AG10803 (cell line): ENCODE results near the gene ASB2.

ENCODE experiments used
- DNase-seq: peaks from one replicate; pipeline ENCODE4 v3.0.0; 2010; ENCODE audit warnings: low read depth
- H3K4me3 ChIP-seq: 2 replicates; pipeline ENCODE4 v1.5.1; 2011; ENCODE audit warnings: mild to moderate bottlenecking, low read length, control low read depth
- CTCF ChIP-seq: conservative IDR thresholded peaks from 2 replicates; pipeline ENCODE4 v1.5.1; 2011; ENCODE audit warnings: mild to moderate bottlenecking, low read length, control low read depth, inconsistent platforms

The ASB2 gene

GRCh38 chr14:94001016-94001415 lies 24.6 kb upstream of the ASB2 start:
- no peak for DNase-seq
- H3K4me3 ChIP-seq, result no peak overlapping the region
- TF ChIP-seq CTCF, result no peak

- TF ChIP-seq CTCF, result no peak
- no peak for DNase-seq
- H3K4me3 ChIP-seq, result no peak overlapping the region
These were observed 23.9 kb upstream of the ASB2 start for GRCh38 chr14:94000267-94000666.

- DNase-seq, result no peak
- H3K4me3 ChIP-seq, result no peak overlapping the region
- no peak for TF ChIP-seq CTCF
These were observed 23.2 kb upstream of the ASB2 start for GRCh38 chr14:93999573-93999972.

DNA sequence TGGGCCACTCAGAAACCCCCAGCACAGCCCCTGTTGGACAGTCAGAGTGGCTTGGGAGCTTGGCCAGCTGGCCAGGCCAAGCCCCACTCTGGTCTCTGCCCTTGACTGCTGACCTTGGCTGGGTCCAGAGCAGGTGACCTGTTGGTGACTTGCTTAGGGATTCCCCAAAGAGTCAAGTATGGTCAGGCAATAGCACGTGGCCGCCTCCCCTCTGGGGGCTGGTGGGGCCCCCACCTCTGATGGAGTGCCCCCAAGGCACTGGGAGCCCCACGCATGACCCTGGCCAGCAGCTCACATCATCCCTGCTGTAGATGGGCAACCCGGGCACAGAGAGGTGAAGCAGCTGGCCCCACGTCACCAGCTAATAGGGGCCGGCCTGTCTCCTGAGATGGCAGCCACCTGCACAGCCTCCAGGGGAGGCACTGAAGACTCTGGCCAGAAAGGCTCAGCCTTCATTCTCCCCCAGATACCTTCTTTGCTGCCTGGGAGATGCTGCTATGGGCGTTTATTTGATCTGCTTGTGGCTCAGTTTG lies 22.6 kb upstream of the ASB2 start:
- no peak for DNase-seq
- TF ChIP-seq CTCF, result no peak
- H3K4me3 ChIP-seq, result no peak overlapping the region

- no peak for TF ChIP-seq CTCF
- no peak overlapping the region for H3K4me3 ChIP-seq
- no peak for DNase-seq
These were observed 21.8 kb upstream of the ASB2 start for GRCh38 chr14:93997916-93998870.

GRCh38 chr14:93997082-93997481 lies 20.7 kb upstream of the ASB2 start, which contains the start of gene CCDC197:
TSS of gene CCDC197 (plus strand) at chr14:93997301. CDS start at chr14:93998132, 831 bp downstream.
- no peak for DNase-seq
- TF ChIP-seq CTCF, result no peak
- no peak within 1 kb of the TSS for H3K4me3 ChIP-seq
